OCI-LY1 (cell line): ENCODE data around the gene FBL.

Experiments used
- EZH2 ChIP-seq: fragments of 200-600 bp; sonication (generic), shearing (Covaris generic); IDR thresholded peaks from 2 replicates; pipeline ENCODE4 v1.8.0; 2017; ENCODE audit warnings: borderline replicate concordance, mixed run types, mild to moderate bottlenecking, antibody characterized with exemption, low read length, moderate library complexity, mixed read lengths
- TF ChIP-seq, protein P1 (sequence below): fragments of 200-600 bp; sonication (generic), shearing (Covaris generic); IDR thresholded peaks from 2 replicates; pipeline ENCODE4 v1.5.1; 2017; ENCODE audit warnings: mild to moderate bottlenecking, antibody characterized with exemption, low read length, moderate library complexity, mixed read lengths

DNA sequence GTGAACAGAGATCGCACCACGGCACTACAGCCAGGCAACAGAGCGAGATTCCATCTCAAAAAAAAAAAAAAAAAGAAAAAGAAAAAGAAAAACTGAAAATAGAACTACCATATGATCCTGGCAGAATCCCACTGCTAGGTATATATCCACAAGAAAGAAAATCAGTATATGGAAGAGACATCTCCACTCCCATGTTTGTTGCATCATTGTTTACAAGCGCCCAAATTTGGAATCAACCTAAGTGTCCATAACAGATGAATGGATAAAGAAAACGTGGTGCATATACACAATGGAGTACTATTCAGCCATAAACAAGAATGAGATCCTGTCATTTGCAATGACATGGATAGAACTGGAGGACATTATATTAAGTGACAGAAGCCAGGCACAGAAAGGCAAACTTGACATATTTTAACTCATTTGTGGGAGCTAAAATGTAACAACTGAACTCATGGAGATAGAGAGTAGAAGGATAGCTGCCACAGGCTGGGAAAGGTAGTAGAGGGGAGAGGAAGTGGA lies 38.3 kb downstream of the FBL start:
- TF ChIP-seq, protein P1, sequence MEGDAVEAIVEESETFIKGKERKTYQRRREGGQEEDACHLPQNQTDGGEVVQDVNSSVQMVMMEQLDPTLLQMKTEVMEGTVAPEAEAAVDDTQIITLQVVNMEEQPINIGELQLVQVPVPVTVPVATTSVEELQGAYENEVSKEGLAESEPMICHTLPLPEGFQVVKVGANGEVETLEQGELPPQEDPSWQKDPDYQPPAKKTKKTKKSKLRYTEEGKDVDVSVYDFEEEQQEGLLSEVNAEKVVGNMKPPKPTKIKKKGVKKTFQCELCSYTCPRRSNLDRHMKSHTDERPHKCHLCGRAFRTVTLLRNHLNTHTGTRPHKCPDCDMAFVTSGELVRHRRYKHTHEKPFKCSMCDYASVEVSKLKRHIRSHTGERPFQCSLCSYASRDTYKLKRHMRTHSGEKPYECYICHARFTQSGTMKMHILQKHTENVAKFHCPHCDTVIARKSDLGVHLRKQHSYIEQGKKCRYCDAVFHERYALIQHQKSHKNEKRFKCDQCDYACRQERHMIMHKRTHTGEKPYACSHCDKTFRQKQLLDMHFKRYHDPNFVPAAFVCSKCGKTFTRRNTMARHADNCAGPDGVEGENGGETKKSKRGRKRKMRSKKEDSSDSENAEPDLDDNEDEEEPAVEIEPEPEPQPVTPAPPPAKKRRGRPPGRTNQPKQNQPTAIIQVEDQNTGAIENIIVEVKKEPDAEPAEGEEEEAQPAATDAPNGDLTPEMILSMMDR, result no peak
- no peak for TF ChIP-seq EZH2
